ENCODE data around the gene BIRC6.
A peak's percentile ranks its signal among the peaks of the same experiment; 100 is the strongest.
"Not testable (repeated sequence)": the region's sequence is repeated elsewhere in the genome, so short reads cannot be mapped to it uniquely, and the experiment has no call there.

Gene BIRC6

DNA sequence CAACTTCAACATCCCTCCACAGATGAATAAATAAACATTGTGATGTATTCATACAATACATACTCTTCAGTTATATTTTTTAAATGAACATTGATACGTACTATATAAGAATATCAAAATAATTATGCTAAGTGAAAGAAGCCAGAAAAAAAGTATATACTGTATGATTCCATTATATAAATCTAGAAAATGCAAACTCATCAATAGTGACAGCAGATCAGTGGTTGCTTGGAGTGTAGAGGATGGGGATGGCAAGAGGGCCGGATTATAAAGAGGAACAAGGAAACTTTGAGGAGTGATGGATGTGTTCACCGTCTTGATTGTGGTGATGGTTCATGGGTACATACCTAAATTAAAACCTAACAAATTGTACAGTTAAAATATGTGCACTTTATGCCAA lies 268.0 kb downstream of the BIRC6 start:
- no peak for DNase-seq

DNA sequence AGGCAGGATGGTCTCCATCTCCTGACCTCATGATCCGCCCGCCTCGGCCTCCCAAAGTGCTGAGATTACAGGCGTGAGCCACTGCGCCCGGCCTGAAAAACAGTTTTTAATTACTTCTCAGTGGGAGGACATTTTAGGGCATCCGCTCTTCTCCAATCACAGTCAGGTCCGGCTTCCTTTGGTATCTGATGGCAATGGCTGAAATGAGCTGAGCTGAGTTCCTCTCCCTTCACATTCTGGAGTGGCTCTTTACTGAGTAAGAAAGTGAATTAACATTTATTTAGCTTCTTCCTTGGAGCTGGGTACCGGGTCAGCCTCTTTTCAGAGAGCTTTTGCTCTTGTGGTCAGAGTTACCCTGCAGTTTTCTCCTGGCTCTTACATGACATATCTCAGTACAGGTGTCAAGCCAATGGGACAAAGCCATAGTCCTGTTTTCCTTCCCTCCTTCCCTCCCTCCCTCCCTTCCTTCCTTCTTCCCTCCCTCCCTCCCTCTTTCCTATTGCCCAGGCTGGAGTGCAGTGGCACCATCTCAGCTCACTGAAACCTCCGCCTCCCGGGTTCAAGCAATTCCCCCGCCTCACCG lies 269.9 kb downstream of the BIRC6 start:
- DNase-seq: no peak

DNA sequence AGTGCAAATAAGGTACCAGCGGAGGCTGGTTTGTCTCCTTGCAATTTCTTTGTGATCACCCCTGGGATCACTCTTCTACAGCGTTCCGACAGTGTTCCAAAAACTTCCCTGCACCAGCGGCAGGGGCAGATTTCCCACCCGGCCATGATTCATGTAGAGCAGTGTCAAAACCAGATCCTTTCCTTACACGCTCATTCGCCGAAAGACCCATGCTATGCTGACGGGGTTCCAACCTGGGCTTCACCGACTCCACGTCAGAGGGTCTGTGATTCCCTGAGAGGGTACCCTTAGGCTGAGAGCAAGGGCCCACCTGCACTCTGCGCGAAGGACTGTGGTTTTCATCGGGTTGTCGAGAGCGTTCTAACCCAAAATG lies 270.6 kb downstream of the BIRC6 start:
- DNase-seq: peak; percentile 44

DNA sequence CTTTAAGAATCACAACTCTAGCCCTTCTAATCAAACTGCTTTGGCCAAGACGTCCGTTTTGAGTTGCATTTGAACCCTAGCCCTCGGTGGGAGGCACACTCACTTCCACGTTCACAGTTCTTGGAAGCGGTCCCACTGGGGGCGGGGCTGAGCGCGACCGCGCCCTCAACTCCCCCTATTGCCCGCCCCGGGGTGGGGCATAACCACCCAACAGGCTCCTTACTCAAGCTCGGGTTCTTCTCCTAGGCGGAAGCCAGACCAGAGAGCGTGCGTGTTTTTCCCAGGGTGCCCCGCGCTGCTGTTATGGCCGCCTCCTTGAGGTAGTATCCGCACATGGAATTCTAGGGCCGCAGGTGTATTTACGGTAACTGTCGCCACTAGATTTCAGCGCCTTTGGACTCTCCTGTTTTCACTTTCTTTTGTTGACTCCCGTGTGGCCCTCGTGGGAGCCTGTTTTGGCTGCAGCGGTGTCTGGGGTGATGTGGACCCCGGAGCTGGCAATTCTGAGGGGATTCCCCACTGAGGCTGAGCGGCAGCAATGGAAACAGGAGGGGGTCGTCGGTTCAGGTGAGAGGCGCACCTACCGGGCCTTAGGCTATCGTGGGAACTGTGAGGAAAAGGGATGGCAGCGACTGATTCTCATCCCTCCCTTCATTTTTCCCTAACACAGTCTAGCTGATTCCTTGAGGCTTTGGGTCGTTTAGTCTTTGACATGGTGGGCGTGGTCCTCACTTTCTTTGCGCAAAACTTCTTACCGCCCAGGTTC lies 271.2 kb downstream of the BIRC6 start, which contains the start of gene TTC27:
Gene TTC27 (plus strand): TSS at position 237 of the 766 bp plus-strand sequence. CDS start 243 bp downstream, at position 480.
- DNase-seq: peak; percentile 95

DNA sequence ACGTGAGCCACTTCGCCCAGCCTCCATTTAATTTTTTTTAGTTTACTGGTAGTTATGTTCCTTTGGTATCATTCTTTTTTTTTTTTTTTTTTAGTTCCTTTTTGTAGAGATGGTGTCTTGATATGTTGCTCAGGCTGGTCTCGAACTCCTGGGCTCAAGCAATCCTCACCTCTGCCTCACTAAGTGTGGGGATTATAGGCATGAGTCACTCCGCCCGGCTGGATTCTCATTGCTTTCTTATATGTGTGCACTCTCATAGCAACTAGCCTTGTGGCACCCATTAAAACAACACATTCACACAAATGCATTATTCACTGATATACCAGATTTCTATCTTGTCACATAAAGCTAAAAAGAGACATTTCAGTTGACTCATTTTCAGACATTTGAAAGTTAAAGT lies 275.3 kb downstream of the BIRC6 start:
- DNase-seq: peak; percentile 58

- no peak for DNase-seq
Measured at GRCh38 chr2:32633040-32633439, 276.2 kb downstream of the BIRC6 start.

DNA sequence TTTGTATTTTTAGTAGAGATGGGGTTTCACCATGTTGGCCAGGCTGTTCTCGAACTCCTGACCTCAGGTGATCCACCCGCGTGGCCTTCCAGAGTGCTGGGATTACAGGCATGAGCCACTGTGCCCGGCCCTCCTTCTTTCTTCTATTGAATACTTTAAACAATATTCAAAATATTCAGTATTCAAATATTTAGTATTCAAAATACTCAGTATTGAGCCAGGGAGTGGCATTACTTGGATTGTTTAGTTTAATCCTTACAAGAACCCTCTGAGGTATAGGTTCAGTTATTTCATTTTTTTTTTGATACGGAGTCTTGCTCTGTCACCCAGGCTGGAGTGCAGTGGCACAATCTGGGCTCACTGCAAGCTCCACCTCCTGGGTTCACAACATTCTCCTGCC lies 281.7 kb downstream of the BIRC6 start:
- not testable (repeated sequence) for DNase-seq

GRCh38 chr2:32641180-32641579 lies 284.4 kb downstream of the BIRC6 start:
- DNase-seq: no peak

GRCh38 chr2:32647180-32647651 lies 290.4 kb downstream of the BIRC6 start:
- DNase-seq: peak; percentile 49

DNA sequence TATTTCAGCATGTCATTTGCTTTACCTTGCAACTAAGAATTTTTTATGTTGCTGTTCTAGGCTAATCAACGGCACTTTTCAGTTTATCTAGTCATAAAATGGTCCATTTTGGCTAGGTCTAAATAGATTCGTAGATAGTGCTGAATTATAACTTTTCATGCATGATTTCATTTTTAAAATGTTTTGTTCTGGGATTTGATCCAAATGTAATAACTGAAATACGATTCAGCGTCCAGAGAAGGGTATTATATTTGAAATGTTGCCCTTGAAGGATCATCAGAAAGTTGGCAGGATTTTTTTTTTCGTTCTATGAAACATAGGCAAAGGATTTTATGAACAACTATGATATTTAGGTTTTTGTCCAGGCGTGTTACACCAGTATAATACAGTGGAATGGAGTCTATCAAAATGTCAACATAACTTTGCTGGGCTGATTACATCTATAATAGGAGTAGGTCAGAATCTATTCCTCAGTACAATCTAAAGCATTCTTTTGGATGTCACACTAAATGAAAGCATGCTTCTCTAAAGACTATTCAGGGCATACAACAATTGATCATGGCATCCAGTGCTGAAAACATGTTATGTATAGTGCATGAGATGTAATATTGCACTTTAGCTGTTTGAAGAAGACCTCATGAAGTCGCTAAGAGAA lies 295.9 kb downstream of the BIRC6 start:
- no peak for DNase-seq

DNA sequence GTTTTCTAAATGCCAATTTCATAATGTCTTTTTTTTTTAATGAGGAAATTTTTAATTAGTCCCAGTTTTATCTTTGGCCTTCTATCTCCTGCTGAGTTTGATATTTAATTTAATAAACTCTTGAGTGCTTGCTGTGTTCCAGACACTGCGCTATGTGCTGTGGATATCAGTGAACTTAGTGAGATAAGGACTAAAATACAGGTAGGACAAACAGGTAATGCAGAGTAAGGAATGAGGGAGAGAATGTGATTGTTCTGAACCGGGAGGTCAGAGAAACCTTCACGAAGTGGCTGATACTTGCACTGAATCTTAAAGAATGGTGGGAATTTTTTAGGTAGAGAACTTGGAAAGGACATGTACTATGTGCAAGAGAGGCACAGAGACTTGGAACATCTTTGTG lies 299.2 kb downstream of the BIRC6 start:
- no peak for DNase-seq

- DNase-seq: no peak
Measured at GRCh38 chr2:32663864-32664263, 307.0 kb downstream of the BIRC6 start.

DNA sequence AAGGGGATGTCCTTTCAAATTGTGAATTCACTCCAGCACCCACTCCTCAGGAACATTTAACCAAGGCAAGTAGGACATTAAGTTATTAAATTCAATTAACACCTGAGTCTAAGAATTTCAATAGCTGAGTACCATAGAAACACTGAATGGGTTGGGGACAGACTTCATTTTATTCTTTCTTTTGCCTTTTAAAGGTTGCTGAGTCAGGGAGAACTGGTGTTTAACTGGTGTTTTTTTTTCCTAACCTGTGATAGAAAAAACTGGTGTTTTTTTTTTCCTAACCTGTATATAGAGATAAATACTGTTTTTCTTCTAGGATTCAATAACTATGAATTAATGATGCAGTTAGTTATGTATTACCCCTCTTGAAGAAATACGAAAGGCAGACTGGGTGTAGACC lies 309.9 kb downstream of the BIRC6 start:
- no peak for DNase-seq

GRCh38 chr2:32668254-32668653 lies 311.4 kb downstream of the BIRC6 start:
- DNase-seq: no peak

Measured in HCEC 1CT (cell line).